HPDE6-E6E7 (cell line): Measurements from ENCODE around the gene ABCA5.
A peak's percentile ranks its signal among the peaks of the same experiment; 100 is the strongest.

Experiments used
- DNase-seq: peaks from one replicate; pipeline ENCODE4 v3.0.0; 2011; ENCODE audit warnings: missing footprints; ENCODE audit errors: extremely low spot score

ABCA5 gene

DNA sequence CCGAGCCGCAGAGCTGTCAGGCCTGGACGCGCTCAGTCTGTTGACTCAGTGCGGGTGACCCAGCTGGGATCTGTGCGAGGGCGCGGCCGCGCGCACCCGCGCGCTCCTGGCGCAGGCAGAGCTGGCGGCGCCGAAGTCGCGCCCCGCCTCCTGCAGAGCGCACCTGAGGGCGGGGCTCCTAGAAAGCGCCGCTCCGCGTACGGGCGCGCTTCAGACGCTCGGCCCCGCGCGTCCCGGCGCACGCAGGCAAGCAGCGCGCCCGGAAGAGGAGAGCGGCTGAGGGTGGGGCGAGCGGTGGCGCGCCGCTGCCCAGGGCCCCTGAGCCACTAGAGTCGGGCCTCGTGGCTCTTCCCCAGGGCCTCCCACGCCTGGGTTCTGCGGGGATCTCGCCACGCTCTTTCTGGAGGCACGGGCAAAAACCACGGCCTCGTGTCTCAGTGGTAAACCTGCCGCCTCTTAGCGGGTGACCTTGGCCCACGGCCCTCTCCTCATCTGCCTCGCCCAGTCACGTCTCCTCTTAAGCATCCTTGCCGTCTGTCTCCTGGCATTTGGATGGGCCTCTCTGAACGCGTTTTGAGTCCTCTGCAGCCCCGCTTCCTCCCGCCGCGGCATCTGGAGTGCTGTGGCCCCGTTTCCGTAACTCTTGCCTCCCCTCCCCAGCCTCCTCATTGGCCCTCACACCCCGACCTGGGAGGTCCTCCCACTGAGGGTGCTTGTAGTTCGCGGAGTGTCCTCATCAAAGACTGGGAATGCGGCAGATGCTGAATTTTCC lies at the start of gene ABCA5:
Gene ABCA5, minus strand, starts transcription at position 74 of the 772 bp plus-strand sequence. CDS start 12,718 bp downstream, outside the sequence.
- peak; percentile 98 for DNase-seq

DNA sequence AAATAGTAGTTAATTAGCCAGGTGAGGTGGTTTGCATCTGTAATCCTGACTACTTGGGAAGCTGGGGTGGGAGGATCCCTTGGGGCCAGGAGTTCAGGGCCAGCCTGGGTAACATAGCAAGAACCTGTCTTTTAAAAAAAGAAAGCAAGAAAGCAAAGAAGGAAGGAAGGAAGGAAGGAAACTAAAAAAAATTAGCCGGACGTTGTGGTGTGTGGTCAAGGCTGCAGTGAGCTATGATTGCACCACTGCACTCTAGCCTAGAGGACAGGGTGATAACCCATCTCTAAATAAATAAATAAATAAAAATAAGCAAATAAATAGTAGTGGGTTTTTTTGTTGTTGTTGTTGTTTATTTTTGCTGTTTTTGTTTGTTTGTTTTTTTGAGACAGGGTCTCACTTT lies 48.3 kb upstream of the ABCA5 start:
- DNase-seq: no peak

GRCh38 chr17:69373069-69373468 lies 46.1 kb upstream of the ABCA5 start:
- DNase-seq: no peak

DNA sequence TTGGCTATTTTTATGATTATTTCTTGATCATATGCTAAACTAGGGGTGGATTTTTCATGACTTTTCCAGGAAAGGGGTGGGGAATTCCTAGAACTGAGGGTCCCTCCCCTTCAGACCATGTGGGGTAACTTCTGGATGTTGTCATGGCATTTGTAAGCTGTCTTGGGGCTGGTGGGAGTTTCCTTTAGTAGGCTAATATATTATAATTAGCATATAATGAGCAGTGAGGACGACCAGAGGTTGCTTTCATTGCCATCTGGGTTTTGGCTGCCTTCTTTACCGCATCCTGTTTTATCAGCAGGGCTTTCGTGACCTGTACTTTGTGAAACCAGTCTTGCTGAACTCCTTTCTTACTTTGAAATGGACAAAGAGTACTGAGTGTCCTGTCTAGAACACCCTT lies 40.4 kb upstream of the ABCA5 start:
- DNase-seq: no peak

GRCh38 chr17:69363488-69364210 lies 36.7 kb upstream of the ABCA5 start:
- DNase-seq: peak; percentile 12

GRCh38 chr17:69361156-69361555 lies 34.2 kb upstream of the ABCA5 start:
- DNase-seq: no peak

- no peak for DNase-seq
Measured at GRCh38 chr17:69358688-69359596, 32.0 kb upstream of the ABCA5 start.

DNA sequence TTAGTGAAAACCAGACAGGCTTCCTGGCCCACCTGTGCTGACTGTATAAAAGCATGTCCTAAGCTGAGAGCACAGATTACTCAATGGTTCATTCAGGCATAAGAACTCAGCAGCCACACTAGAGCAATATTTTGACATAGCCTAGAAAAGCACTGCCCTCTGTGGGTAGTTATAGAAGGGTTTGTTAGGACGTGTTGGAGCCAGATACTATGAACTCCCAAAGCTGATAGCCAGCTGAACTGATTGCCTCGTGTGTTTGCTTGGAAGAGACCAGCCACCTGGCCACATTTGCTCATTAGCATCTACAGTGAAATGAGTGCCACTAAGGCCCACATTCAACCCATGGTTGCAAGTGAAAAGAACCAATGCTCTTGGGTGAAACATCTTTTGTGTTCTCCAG lies 30.8 kb upstream of the ABCA5 start:
- no peak for DNase-seq

- no peak for DNase-seq
Measured at GRCh38 chr17:69356625-69357024, 29.7 kb upstream of the ABCA5 start.

GRCh38 chr17:69350911-69351310 lies 24.0 kb upstream of the ABCA5 start:
- DNase-seq: no peak

DNA sequence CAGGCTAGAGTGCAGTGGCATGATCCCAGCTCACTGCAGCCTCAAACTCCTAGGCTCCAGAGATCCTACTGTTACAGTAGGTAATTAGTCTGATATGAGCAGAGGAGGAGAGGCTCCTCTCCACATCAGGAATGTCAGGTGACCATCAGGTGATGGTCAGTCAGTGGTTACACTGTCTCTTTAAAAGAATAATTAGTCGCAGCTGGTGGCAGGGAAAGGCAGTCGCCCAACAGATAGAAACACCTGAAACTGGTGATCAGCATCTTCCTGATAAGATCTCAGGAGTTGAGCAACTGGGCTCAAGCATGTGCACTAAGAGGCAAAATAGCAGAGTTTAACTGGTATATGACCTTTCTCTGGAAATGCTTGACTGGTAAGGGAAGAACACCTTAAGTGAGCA lies 21.5 kb upstream of the ABCA5 start:
- no peak for DNase-seq

DNA sequence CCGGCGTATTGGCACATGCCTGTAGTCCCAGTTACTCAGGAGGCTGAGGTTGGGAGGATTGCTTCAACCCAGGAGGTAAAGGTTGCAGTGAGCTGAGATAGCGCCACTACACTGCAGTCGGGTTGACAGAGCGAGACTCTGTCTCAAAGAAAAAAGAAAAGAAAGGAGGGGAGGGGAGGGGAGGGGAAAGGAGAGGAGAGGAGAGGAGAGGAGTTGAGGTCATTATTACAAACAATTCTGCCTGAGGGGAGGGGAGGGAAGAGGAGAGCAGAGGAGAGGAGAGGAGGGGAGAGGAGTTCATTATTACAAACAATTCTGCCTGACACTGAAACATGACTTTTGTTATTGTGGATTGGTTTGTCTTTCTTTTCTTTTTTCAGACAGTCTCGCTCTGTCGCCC lies 19.8 kb upstream of the ABCA5 start:
- DNase-seq: no peak

GRCh38 chr17:69344939-69345338 lies 18.0 kb upstream of the ABCA5 start:
- DNase-seq: no peak

GRCh38 chr17:69342896-69343644 lies 16.1 kb upstream of the ABCA5 start:
- no peak for DNase-seq

GRCh38 chr17:69339937-69340336 lies 13.0 kb upstream of the ABCA5 start:
- no peak for DNase-seq

- no peak for DNase-seq
Measured at GRCh38 chr17:69336996-69337395, 10.1 kb upstream of the ABCA5 start.

- DNase-seq: no peak
Measured at GRCh38 chr17:69336580-69336979, 9.6 kb upstream of the ABCA5 start.

GRCh38 chr17:69335058-69335457 lies 8.1 kb upstream of the ABCA5 start:
- DNase-seq: peak; percentile 12

DNA sequence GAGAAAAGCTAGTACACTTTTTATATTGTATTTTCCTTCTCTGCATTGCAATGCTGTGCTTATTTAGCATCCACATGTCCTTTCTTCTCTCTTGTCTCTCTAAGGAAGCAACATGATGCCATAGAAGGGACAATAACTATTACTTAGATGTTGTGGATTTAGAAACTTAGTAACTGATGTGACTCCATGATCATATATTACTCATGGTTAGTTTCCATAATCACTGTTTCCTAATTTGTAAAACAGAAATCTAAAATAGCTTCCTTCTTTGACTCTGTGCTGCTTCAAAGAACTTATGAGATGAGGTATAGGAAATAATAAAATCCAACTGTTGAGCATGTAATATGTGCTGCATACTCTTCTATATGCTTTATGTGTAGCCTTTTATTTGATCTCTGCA lies 6.6 kb upstream of the ABCA5 start:
- no peak for DNase-seq

DNA sequence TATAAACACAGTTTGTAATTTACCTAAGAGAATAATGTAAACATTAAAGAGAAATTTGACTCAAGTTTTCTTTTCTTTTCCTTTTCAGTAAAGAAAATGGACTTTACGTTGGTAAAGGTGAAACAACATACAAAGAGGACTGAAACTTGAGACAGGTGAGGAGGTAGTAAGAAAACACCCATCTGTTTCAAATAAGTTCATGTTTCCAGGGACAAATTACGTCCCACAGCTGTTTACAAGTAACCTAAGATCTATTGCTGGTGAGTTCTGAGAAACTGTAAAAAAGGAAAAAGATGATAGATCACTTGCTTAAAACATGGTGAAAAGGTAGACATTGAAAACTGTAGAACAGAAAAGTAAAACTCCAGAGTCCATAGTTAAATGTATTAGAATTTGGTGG lies 4.8 kb upstream of the ABCA5 start:
- no peak for DNase-seq

- peak; percentile 21 for DNase-seq
Measured at GRCh38 chr17:69326377-69327059, 415 bp downstream of the ABCA5 start.
